GM18868 (cell line): Measurements from ENCODE around the gene CD300A.

Source experiments
- ATAC-seq: cut with Tn5 transposase; IDR thresholded peaks from one replicate; pipeline ENCODE4 v1.9.1; 2021; ENCODE audit warnings: mild to moderate bottlenecking, moderate library complexity; ENCODE audit not compliant: unreplicated experiment

CD300A gene

GRCh38 chr17:74454197-74455024, 12.0 kb upstream of the CD300A start:
- peak; percentile 26 for ATAC-seq

DNA sequence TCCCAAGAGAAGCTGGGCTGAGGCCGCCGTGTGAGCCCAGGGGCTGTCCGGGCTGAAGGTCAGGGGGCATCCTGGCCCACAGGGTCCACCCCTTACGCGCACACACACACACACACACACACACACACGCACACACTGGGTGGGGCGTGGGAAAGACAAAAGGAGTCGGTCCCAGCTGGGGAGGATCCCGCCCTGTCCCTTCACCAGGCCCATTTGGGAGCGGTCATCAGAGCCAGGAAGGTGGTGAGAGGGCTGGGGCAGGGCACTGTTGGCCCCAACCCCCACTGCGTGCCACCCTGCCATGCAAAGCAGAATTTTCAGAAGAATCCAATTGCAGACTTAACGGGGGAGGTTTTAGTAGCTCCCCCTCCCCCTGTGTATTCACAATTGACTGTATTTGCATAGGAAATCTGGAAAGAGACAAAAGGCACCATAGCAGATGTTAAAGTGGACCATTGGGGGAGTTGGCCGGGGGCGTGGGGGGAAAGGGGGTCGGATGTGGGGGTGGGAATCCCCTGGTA, 11.3 kb upstream of the CD300A start:
- no peak for ATAC-seq

GRCh38 chr17:74455821-74456220, 10.6 kb upstream of the CD300A start:
- ATAC-seq: no peak

GRCh38 chr17:74457146-74457819, 9.2 kb upstream of the CD300A start:
- ATAC-seq: no peak

GRCh38 chr17:74457820-74458166, 8.6 kb upstream of the CD300A start:
- no peak for ATAC-seq

GRCh38 chr17:74458835-74459234, 7.6 kb upstream of the CD300A start:
- no peak for ATAC-seq

DNA sequence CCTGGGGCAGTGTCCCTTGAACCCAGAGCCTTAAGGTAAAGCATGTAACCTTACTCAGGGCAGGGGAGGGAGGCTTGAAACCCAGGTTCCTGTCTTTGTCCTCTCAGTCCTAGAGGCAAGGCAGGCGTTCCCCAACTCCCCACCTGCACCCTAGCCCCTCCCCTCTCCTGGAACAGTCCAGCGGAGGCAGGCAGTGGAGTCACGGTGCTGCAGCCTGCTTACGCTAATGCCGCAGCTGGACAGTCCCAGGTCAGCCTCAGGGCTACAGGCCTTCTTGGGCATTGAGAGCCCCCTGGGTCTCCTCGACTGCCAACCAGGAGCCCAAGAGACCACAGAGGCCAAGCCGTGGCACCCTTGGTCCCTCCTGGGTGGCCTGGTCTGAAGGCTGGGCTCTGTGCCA, 6.8 kb upstream of the CD300A start:
- ATAC-seq: no peak

GRCh38 chr17:74460241-74460640, 6.2 kb upstream of the CD300A start:
- no peak for ATAC-seq

- ATAC-seq: no peak
These were observed 5.4 kb upstream of the CD300A start for GRCh38 chr17:74460996-74461395.

GRCh38 chr17:74461611-74462010, 4.8 kb upstream of the CD300A start:
- ATAC-seq: no peak

DNA sequence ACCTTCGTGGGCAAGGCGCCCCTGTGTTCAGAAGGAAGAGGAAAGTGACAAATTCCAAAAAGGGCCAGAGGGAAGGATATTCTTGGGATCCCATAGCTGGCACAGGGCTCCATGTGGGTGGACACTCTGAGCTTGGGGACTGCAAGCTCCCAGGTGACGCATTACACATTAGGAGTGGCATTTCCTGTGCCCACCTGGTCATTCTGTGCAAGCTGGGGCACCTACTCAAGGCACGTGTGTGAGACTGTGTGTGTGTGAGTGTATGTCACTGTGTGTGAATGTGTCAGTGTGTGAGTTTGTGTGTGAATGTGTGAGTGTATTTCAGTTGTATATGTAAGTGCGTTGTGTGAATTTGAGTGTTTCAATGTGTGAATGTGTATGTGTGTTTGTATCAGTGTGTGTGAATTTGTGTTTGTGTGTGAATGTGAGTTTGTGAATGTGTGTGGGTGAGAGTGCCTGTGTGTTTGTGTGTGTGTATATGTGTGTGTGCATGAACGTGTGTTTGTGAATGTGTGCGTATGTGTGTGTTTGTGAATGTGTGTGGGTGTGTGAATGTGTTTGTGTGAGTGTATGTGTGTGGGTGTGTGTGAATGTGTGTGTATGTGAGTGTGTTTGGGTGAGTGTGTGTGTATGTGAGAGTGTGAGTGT, 1.6 kb upstream of the CD300A start:
- no peak for ATAC-seq

GRCh38 chr17:74465378-74466110, 890 bp upstream of the CD300A start:
- ATAC-seq: no peak

DNA sequence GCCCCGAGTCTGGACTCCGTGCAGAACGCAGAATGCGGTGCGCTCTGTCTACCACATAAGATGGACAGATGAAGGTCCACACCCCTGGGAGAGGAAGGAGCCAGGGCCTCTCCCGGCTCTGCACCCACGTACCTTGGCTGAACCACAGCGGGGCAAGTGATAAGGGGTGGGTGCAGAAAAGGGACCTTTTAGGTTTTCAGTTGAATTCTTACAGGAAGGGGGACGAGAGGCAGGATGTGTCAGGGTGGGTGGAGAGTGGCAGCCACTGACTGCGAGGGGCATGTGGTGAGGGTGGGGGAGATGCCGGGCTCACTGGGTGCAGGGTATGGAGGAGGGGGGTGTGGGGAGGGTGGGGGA, 372 bp downstream of the CD300A start:
- ATAC-seq: no peak

GRCh38 chr17:74467221-74467951, 952 bp downstream of the CD300A start:
- ATAC-seq: peak; percentile 63

DNA sequence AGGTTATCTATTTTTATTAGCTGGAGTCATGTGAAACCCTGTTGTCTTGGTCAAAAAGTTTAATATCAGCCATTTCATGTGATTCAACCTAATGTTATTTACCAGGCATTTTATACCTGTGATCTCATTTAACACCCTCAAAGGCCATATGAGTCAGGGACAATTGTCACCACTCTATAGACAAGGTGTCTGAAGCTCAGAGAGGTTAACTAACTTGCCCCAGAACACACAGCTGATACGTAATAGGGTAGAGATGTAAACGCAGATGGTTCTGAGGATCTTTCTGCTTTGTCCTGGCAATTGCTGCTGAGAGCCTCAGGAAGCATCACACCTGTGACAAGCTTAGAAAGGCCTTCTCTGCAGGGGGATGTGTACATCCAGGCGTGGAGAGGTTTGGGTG, 4.9 kb downstream of the CD300A start:
- ATAC-seq: no peak

- no peak for ATAC-seq
These were observed 6.5 kb downstream of the CD300A start for GRCh38 chr17:74472890-74473289.

GRCh38 chr17:74473294-74473693, 6.9 kb downstream of the CD300A start:
- no peak for ATAC-seq

DNA sequence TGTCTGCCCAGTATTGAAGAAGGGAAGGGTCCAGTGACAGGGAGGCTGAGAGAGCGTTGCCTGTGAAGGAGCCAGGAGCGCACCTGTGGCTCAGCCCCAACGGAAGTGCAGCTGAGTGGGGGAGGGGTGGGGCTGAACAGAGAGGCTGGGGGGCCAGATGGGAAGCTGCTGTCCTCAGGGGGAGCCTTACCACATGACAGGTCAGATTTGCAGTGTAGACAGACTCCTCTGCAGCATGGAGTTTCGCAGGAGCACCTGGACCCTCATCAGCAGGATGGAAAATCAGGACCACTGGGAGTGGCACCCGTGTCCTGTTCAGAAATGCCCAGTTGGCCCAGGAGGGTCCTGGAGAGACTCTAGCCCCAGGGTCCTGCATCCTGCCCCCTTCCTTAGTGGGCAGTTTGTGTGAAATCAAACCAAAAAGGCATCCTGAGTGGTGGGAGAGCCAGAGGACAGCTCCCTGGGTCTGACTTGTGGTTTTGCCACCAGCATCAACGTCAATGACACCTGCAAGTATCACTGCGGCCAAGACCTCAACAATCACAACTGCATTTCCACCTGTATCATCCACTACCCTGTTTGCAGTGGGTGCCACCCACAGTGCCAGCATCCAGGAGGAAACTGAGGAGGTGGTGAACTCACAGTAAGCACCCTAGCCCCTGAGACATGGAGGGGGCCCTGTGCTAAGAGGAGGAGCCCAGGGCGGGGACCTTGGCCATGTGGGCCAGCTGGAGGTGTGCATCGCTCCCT, 7.8 kb downstream of the CD300A start:
- ATAC-seq: no peak

DNA sequence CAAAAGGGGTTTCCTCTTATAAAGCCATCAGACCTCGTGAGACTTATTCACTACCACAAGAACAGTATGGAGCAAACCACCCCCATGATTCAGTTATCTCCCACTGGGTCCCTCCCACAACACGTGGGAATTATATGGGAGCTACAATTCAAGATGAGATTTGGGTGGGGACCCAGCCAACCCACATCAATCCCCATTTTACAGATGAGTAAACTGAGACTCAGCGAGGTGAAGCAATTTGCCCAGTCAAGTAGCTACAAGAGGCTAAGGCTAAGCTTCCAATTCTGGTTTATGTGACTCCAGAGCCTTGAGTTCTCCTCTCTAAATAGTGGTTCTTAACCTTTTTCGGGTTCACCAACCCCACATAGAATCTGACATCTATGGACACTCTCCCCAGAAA, 8.8 kb downstream of the CD300A start:
- ATAC-seq: no peak

GRCh38 chr17:74477411-74477810, 11.0 kb downstream of the CD300A start:
- no peak for ATAC-seq
